SK-N-SH treated with all-trans-retinoic acid at 6 μM for 48 hours (cell line): ENCODE data around the gene SIN3A.
A peak's percentile ranks its signal among the peaks of the same experiment; 100 is the strongest.

Experiments
- ATAC-seq: fragments of 200-7000 bp; cut with Tn5 transposase; 3 replicates; pipeline ENCODE4 v1.9.1; 2020; ENCODE audit warnings: mild to moderate bottlenecking, moderate library complexity
- ARNTL ChIP-seq: fragments of 450-650 bp; formaldehyde crosslinking; IDR thresholded peaks from 2 replicates; pipeline ENCODE4 v1.5.0; 2020; ENCODE audit warnings: low read depth, mild to moderate bottlenecking, moderate library complexity, borderline replicate concordance
- BACH2 ChIP-seq: fragments of 250-450 bp; sonication (Bioruptor Pico); IDR thresholded peaks from 2 replicates; pipeline ENCODE4 v1.9.0; 2021; ENCODE audit warnings: mild to moderate bottlenecking, borderline replicate concordance
- CREB5 ChIP-seq: fragments of 250-450 bp; sonication (Bioruptor Pico); IDR thresholded peaks from 2 replicates; pipeline ENCODE4 v1.5.1; 2020; ENCODE audit warnings: low read depth, mild to moderate bottlenecking, moderate library complexity
- CSDC2 ChIP-seq: fragments of 250-450 bp; sonication (Bioruptor Pico); IDR thresholded peaks from 2 replicates; pipeline ENCODE4 v1.5.0; 2020; ENCODE audit warnings: mild to moderate bottlenecking, moderate library complexity
- CSRNP3 ChIP-seq: fragments of 250-450 bp; sonication (Bioruptor Pico); IDR thresholded peaks from 2 replicates; pipeline ENCODE4 v1.5.1; 2021; ENCODE audit warnings: mild to moderate bottlenecking, moderate library complexity
- ESRRG ChIP-seq: fragments of 250-450 bp; sonication (Bioruptor Pico); IDR thresholded peaks from 2 replicates; pipeline ENCODE4 v1.6.1; 2021; ENCODE audit warnings: mild to moderate bottlenecking
- GLIS3 ChIP-seq: fragments of 250-450 bp; sonication (Bioruptor Pico); IDR thresholded peaks from 2 replicates; pipeline ENCODE4 v1.5.0; 2020; ENCODE audit warnings: mild to moderate bottlenecking, moderate library complexity
- ISL1 ChIP-seq: fragments of 250-450 bp; sonication (Bioruptor Pico); IDR thresholded peaks from 2 replicates; pipeline ENCODE4 v2.1.2; 2022; ENCODE audit warnings: mild to moderate bottlenecking, moderate library complexity
- OSR1 ChIP-seq: fragments of 250-450 bp; sonication (Bioruptor Pico); IDR thresholded peaks from 2 replicates; pipeline ENCODE4 v1.8.0; 2022; ENCODE audit warnings: moderate library complexity, mild to moderate bottlenecking, inconsistent platforms
- PATZ1 ChIP-seq: fragments of 250-450 bp; sonication (Bioruptor Pico); IDR thresholded peaks from 2 replicates; pipeline ENCODE4 v1.8.0; 2020; ENCODE audit warnings: mild to moderate bottlenecking, moderate library complexity, borderline replicate concordance
- POU6F1 ChIP-seq: fragments of 250-450 bp; sonication (Bioruptor Pico); IDR thresholded peaks from 2 replicates; pipeline ENCODE4 v1.8.0; 2021; ENCODE audit warnings: low read depth, mild to moderate bottlenecking, moderate library complexity, borderline replicate concordance
- PPARA ChIP-seq: fragments of 250-450 bp; sonication (Bioruptor Pico); IDR thresholded peaks from 2 replicates; pipeline ENCODE4 v1.5.0; 2020; ENCODE audit warnings: mild to moderate bottlenecking, borderline replicate concordance
- RARB ChIP-seq: fragments of 250-450 bp; sonication (Bioruptor Pico); IDR thresholded peaks from 2 replicates; pipeline ENCODE4 v1.8.0; 2021; ENCODE audit warnings: mild to moderate bottlenecking, moderate library complexity
- SNAI2 ChIP-seq: fragments of 250-450 bp; sonication (Bioruptor Pico); IDR thresholded peaks from 2 replicates; pipeline ENCODE4 v1.5.0; 2020; ENCODE audit warnings: mild to moderate bottlenecking, moderate library complexity
- TCF4 ChIP-seq: fragments of 250-450 bp; sonication (Bioruptor Pico); IDR thresholded peaks from 2 replicates; pipeline ENCODE4 v1.8.0; 2021; ENCODE audit warnings: mild to moderate bottlenecking, moderate library complexity, borderline replicate concordance
- TOX ChIP-seq: fragments of 250-450 bp; sonication (Bioruptor Pico); IDR thresholded peaks from 2 replicates; pipeline ENCODE4 v1.8.0; 2021; ENCODE audit warnings: mild to moderate bottlenecking, moderate library complexity, borderline replicate concordance
- ZC3H10 ChIP-seq: fragments of 250-450 bp; sonication (Bioruptor Pico); IDR thresholded peaks from 2 replicates; pipeline ENCODE4 v1.5.1; 2021; ENCODE audit warnings: mild to moderate bottlenecking, moderate library complexity
- ZNF565 ChIP-seq: fragments of 450-650 bp; formaldehyde crosslinking; conservative IDR thresholded peaks from 2 replicates; pipeline ENCODE4 v1.5.0; 2020; ENCODE audit warnings: low read depth, mild to moderate bottlenecking, moderate library complexity
- ZNF70 ChIP-seq: fragments of 450-650 bp; formaldehyde crosslinking; IDR thresholded peaks from 2 replicates; pipeline ENCODE4 v1.5.0; 2020; ENCODE audit warnings: mild to moderate bottlenecking, moderate library complexity
- ZNF8 ChIP-seq: fragments of 450-650 bp; formaldehyde crosslinking; IDR thresholded peaks from 2 replicates; pipeline ENCODE4 v1.5.0; 2020; ENCODE audit warnings: mild to moderate bottlenecking, moderate library complexity

SIN3A gene

GRCh38 chr15:75367913-75368688, 83.4 kb downstream of the SIN3A start, which contains the start of gene MAN2C1:
Gene MAN2C1 (minus strand): TSS chr15:75368607. CDS start chr15:75368583, 24 bp downstream.
- peak; percentile 94 for ATAC-seq
- TF ChIP-seq TCF4 (CRISPR knock-in tag) (peak; percentile 17; the same call in 1 of the 2 replicates), TOX (CRISPR knock-in tag) (no peak)

- no peak for ATAC-seq
- TF ChIP-seq ESRRG (CRISPR knock-in tag) (no peak), GLIS3 (no peak), BACH2 (CRISPR knock-in tag) (no peak), POU6F1 (no peak), SNAI2 (CRISPR knock-in tag) (no peak), ISL1 (CRISPR knock-in tag) (no peak), RARB (CRISPR knock-in tag) (no peak), CSRNP3 (CRISPR knock-in tag) (no peak), CREB5 (no peak), PPARA (no peak), ZNF8 (no peak), CSDC2 (CRISPR knock-in tag) (no peak), ZNF70 (CRISPR knock-in tag) (no peak)
These were observed 84.0 kb downstream of the SIN3A start for GRCh38 chr15:75367406-75367912.

- ATAC-seq: no peak
- TF ChIP-seq TCF4 (CRISPR knock-in tag) (no peak), PATZ1 (CRISPR knock-in tag) (no peak), CSDC2 (CRISPR knock-in tag) (no peak), ARNTL (CRISPR knock-in tag) (no peak), ZC3H10 (no peak), ZNF8 (no peak), CSRNP3 (CRISPR knock-in tag) (no peak), RARB (CRISPR knock-in tag) (no peak), TOX (CRISPR knock-in tag) (no peak), OSR1 (no peak), ZNF565 (no peak)
These were observed 84.5 kb downstream of the SIN3A start for GRCh38 chr15:75367006-75367405.

- TF ChIP-seq ARNTL (CRISPR knock-in tag): no peak
- TF ChIP-seq OSR1: no peak
- no peak for TF ChIP-seq ESRRG (CRISPR knock-in tag)
- no peak for TF ChIP-seq BACH2 (CRISPR knock-in tag)
- TF ChIP-seq GLIS3: no peak
- no peak for TF ChIP-seq TCF4 (CRISPR knock-in tag)
- TF ChIP-seq ZNF565: no peak
- TF ChIP-seq CSRNP3 (CRISPR knock-in tag): no peak
- no peak for ATAC-seq
These were observed 85.3 kb downstream of the SIN3A start for GRCh38 chr15:75366163-75366562.
